NCI-H187 (cell line): Measurements from ENCODE around the gene FHL2.
"Not testable (repeated sequence)": the region's sequence is repeated elsewhere in the genome, so short reads cannot be mapped to it uniquely, and the experiment has no call there.

ENCODE experiments used
- DNase-seq, 2 experiments: peaks; one replicate each; lab custom pipeline; 2025; lab: John Stamatoyannopoulos, UW

FHL2 gene

GRCh38 chr2:105398336-105399206 is at the start of gene FHL2:
TSS of gene FHL2 (minus strand) at chr2:105399051. CDS start at chr2:105386516, 12,535 bp downstream.
- no peak for DNase-seq

- no peak for DNase-seq
Measured at GRCh38 chr2:105447476-105447875, 48.6 kb upstream of the FHL2 start.

GRCh38 chr2:105446501-105446900 is 47.6 kb upstream of the FHL2 start:
- no peak for DNase-seq

GRCh38 chr2:105445976-105446375 is 47.1 kb upstream of the FHL2 start:
- no peak for DNase-seq

GRCh38 chr2:105445498-105445897 is 46.6 kb upstream of the FHL2 start:
- no peak for DNase-seq

GRCh38 chr2:105443617-105444598 is 45.1 kb upstream of the FHL2 start:
- no peak for DNase-seq

GRCh38 chr2:105442721-105443120 is 43.9 kb upstream of the FHL2 start:
- DNase-seq: no peak

GRCh38 chr2:105442056-105442455 is 43.2 kb upstream of the FHL2 start:
- no peak for DNase-seq

- DNase-seq: no peak
Measured at GRCh38 chr2:105439141-105439540, 40.3 kb upstream of the FHL2 start.

- no peak for DNase-seq
Measured at GRCh38 chr2:105438104-105438929, 39.5 kb upstream of the FHL2 start.

- no peak for DNase-seq
Measured at GRCh38 chr2:105437708-105438103, 38.9 kb upstream of the FHL2 start.

- no peak for DNase-seq
Measured at GRCh38 chr2:105432749-105433148, 33.9 kb upstream of the FHL2 start.

- DNase-seq: no peak
Measured at GRCh38 chr2:105432044-105432399, 33.2 kb upstream of the FHL2 start.

GRCh38 chr2:105431367-105432043 is 32.7 kb upstream of the FHL2 start:
- no peak for DNase-seq

- no peak for DNase-seq
Measured at GRCh38 chr2:105428387-105429018, 29.7 kb upstream of the FHL2 start.

- no peak for DNase-seq
Measured at GRCh38 chr2:105427485-105427884, 28.6 kb upstream of the FHL2 start.

- no peak for DNase-seq
Measured at GRCh38 chr2:105426626-105427292, 27.9 kb upstream of the FHL2 start.

- DNase-seq: no peak
Measured at GRCh38 chr2:105425936-105426625, 27.2 kb upstream of the FHL2 start.

- DNase-seq: not testable (repeated sequence)
Measured at GRCh38 chr2:105424836-105425235, 26.0 kb upstream of the FHL2 start.

- no peak for DNase-seq
Measured at GRCh38 chr2:105422801-105423200, 23.9 kb upstream of the FHL2 start.
